EL (cell line): ENCODE measurements around the gene CCL5.
A peak's percentile ranks its signal among the peaks of the same experiment; 100 is the strongest.

Source experiments
- DNase-seq: peaks from one replicate; pipeline ENCODE4 v3.0.0-alpha.2; 2016

CCL5 gene

GRCh38 chr17:35865412-35866340 is 14.5 kb downstream of the CCL5 start:
- peak; percentile 53 for DNase-seq

- DNase-seq: no peak
Measured at GRCh38 chr17:35864853-35865252, 15.3 kb downstream of the CCL5 start.

GRCh38 chr17:35856603-35857002 is 23.6 kb downstream of the CCL5 start:
- no peak for DNase-seq

- no peak for DNase-seq
Measured at GRCh38 chr17:35855965-35856364, 24.2 kb downstream of the CCL5 start.

GRCh38 chr17:35849469-35850348 is 30.5 kb downstream of the CCL5 start:
- peak; percentile 70 for DNase-seq

- no peak for DNase-seq
Measured at GRCh38 chr17:35847633-35848373, 32.4 kb downstream of the CCL5 start.

GRCh38 chr17:35847006-35847405 is 33.2 kb downstream of the CCL5 start:
- DNase-seq: no peak

- DNase-seq: no peak
Measured at GRCh38 chr17:35846055-35846809, 33.9 kb downstream of the CCL5 start.

GRCh38 chr17:35844547-35844946 is 35.6 kb downstream of the CCL5 start:
- DNase-seq: no peak

- no peak for DNase-seq
Measured at GRCh38 chr17:35843698-35844097, 36.5 kb downstream of the CCL5 start.

- no peak for DNase-seq
Measured at GRCh38 chr17:35842239-35842638, 37.9 kb downstream of the CCL5 start.

GRCh38 chr17:35841505-35841904 is 38.7 kb downstream of the CCL5 start:
- DNase-seq: peak; percentile 30

GRCh38 chr17:35841101-35841500 is 39.1 kb downstream of the CCL5 start:
- DNase-seq: no peak

GRCh38 chr17:35825206-35825605 is 55.0 kb downstream of the CCL5 start:
- DNase-seq: no peak
